RWPE2 (cell line): ENCODE data around the gene PDE3B.
A peak's percentile ranks its signal among the peaks of the same experiment; 100 is the strongest.

Source experiments
- ATAC-seq: fragments of 200-7000 bp; cut with Tn5 transposase; 3 replicates; pipeline ENCODE4 v1.9.1; 2021; ENCODE audit warnings: low read depth
- DNase-seq: peaks from one replicate; pipeline ENCODE4 v3.0.0-alpha.2; 2020; ENCODE audit warnings: low spot score
- H3K27ac ChIP-seq: fragments of 450-650 bp; 2 replicates; pipeline ENCODE4 v1.5.1; 2017; ENCODE audit warnings: mild to moderate bottlenecking; ENCODE audit not compliant: poor library complexity, severe bottlenecking
- H3K27me3 ChIP-seq: fragments of 250-450 bp; sonication (Bioruptor Pico); 2 replicates; pipeline ENCODE4 v1.5.1; 2021; ENCODE audit warnings: mild to moderate bottlenecking, moderate library complexity; ENCODE audit not compliant: insufficient read depth, poor library complexity, severe bottlenecking
- H3K36me3 ChIP-seq: fragments of 250-450 bp; sonication (Bioruptor Pico); 2 replicates; pipeline ENCODE4 v1.5.1; 2020; ENCODE audit warnings: low read depth, mild to moderate bottlenecking, moderate library complexity
- H3K4me1 ChIP-seq: fragments of 250-450 bp; sonication (Bioruptor Pico); 2 replicates; pipeline ENCODE4 v1.5.1; 2021; ENCODE audit warnings: mild to moderate bottlenecking, moderate library complexity; ENCODE audit not compliant: insufficient read depth, poor library complexity, severe bottlenecking
- H3K4me3 ChIP-seq: fragments of 250-450 bp; sonication (Bioruptor Pico); 2 replicates; pipeline ENCODE4 v1.5.1; 2021; ENCODE audit warnings: mild to moderate bottlenecking, moderate library complexity; ENCODE audit not compliant: severe bottlenecking
- H3K9me3 ChIP-seq: fragments of 250-450 bp; sonication (Bioruptor Pico); 2 replicates; pipeline ENCODE4 v1.5.1; 2021; ENCODE audit warnings: mild to moderate bottlenecking, moderate library complexity; ENCODE audit not compliant: severe bottlenecking
- TF ChIP-seq, protein P1 (sequence below): fragments of 450-650 bp; IDR thresholded peaks from one replicate; pipeline ENCODE4 v1.5.1; 2017; ENCODE audit warnings: mild to moderate bottlenecking, moderate library complexity; ENCODE audit not compliant: poor library complexity, severe bottlenecking

The PDE3B gene

DNA sequence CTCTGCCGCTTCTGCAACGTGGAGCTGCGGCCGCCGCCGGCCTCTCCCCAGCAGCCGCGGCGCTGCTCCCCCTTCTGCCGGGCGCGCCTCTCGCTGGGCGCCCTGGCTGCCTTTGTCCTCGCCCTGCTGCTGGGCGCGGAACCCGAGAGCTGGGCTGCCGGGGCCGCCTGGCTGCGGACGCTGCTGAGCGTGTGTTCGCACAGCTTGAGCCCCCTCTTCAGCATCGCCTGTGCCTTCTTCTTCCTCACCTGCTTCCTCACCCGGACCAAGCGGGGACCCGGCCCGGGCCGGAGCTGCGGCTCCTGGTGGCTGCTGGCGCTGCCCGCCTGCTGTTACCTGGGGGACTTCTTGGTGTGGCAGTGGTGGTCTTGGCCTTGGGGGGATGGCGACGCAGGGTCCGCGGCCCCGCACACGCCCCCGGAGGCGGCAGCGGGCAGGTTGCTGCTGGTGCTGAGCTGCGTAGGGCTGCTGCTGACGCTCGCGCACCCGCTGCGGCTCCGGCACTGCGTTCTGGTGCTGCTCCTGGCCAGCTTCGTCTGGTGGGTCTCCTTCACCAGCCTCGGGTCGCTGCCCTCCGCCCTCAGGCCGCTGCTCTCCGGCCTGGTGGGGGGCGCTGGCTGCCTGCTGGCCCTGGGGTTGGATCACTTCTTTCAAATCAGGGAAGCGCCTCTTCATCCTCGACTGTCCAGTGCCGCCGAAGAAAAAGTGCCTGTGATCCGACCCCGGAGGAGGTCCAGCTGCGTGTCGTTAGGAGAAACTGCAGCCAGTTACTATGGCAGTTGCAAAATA is 816 bp downstream of the PDE3B start:
- Histone ChIP-seq H3K4me3 (peak overlapping the region; percentile 49), H3K4me1 (no peaks in the 10 kb centered on the region), H3K9me3 (no peaks in the 10 kb centered on the region), H3K27me3 (peaks cover 81% of the 10 kb centered on the region), H3K36me3 (no peaks in the 10 kb centered on the region), H3K27ac (no peak overlapping the region)
- DNase-seq = no peak
- TF ChIP-seq, protein P1, sequence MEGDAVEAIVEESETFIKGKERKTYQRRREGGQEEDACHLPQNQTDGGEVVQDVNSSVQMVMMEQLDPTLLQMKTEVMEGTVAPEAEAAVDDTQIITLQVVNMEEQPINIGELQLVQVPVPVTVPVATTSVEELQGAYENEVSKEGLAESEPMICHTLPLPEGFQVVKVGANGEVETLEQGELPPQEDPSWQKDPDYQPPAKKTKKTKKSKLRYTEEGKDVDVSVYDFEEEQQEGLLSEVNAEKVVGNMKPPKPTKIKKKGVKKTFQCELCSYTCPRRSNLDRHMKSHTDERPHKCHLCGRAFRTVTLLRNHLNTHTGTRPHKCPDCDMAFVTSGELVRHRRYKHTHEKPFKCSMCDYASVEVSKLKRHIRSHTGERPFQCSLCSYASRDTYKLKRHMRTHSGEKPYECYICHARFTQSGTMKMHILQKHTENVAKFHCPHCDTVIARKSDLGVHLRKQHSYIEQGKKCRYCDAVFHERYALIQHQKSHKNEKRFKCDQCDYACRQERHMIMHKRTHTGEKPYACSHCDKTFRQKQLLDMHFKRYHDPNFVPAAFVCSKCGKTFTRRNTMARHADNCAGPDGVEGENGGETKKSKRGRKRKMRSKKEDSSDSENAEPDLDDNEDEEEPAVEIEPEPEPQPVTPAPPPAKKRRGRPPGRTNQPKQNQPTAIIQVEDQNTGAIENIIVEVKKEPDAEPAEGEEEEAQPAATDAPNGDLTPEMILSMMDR = no peak
- peak; percentile 78 for ATAC-seq

DNA sequence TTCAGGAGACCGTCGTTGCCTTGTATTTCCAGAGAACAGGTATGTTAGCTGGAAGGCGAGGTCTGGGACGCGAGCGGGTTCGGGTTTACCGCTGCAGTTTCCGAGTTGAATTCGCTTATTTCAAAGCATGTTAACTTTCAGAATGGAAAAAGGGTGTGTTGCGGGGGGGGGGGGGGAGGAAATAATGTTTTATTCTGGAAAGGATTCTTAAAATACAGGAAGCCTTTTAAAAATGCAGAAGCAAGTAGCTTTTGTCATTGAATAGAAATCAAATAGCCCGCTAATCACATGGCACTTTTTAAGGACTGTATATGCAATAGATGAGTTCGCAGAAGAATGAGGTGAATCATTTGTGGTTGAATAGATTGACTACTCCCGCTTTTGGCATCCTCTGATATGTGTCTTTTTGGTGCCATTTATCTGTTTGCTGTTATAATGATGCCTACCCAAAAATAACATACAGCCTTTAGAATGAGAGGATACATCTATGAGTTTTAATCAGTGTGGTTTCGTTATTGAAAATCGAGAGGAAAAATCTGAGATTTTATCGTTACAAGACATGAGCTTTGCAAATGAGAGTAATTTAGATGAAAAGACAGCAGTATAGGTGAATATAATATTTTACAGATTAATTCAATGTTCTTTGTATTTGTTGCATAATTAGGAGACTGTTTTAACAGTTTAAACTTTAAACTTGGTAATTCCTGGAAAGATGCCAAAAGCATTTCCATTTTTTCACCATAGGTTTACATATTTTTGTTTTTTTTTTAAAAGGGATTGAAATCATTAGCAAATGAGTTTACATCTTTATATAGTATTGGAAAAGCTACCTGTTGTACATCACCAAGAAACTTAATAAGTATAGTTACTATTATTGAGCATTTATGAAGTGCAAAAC is 1.7 kb downstream of the PDE3B start:
- H3K4me3 ChIP-seq = peak overlapping the region; percentile 49
- H3K27me3 ChIP-seq = peaks cover 80% of the 10 kb centered on the region
- no peaks in the 10 kb centered on the region for H3K4me1 ChIP-seq
- DNase-seq = no peak
- no peak overlapping the region for H3K27ac ChIP-seq
- H3K36me3 ChIP-seq = no peaks in the 10 kb centered on the region
- peak; percentile 23; the same call in 1 of the 3 replicates for ATAC-seq
- no peaks in the 10 kb centered on the region for H3K9me3 ChIP-seq
- TF ChIP-seq, protein P1 = no peak

DNA sequence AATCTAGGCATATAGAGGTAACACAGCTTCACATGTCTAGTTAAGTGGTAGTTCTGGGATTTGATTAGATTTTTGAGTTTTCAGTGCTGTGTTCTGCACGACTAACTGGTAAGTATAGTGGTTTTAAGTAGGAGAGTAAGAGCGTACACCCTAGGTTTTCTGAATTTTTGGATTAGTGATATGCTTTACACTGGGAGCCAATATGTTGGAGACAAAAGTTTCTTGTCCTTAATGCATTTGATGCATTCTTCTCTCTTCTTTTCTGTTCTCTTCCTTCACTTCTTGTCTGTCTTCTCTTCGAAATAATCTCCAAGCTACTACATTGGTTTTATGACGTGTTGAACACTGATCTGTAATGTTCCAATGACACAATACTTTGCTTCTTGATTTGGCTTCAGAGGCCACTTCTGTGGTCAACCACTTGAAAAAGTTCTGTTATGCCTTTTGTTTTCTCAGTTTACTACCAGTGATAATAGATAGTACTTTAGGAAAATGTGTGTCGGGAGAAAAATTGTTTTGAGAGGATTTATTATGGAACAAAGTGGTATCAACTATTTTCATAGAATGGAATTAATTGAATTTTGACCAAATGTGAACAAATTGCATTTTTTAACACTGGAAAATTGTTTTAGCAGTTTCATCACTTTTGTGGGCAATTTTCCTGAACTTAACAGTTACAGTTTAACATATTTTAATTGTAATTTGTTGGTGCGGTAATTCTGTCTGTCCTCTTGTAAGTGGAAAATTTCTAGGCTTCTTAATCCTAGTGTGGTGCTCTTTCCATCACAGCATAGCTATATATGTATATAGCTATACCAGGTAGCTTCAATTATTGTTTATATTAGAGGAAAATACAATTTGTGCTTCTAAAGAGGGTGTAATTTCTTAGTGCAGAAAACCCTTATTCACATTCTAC is 2.6 kb downstream of the PDE3B start:
- ATAC-seq (no peak), DNase-seq (no peak)
- H3K4me3 ChIP-seq = no peak overlapping the region
- no peaks in the 10 kb centered on the region for H3K4me1 ChIP-seq
- H3K36me3 ChIP-seq = no peaks in the 10 kb centered on the region
- peaks cover 76% of the 10 kb centered on the region for H3K27me3 ChIP-seq
- H3K9me3 ChIP-seq = no peaks in the 10 kb centered on the region
- no peak overlapping the region for H3K27ac ChIP-seq
- TF ChIP-seq, protein P1 = no peak

DNA sequence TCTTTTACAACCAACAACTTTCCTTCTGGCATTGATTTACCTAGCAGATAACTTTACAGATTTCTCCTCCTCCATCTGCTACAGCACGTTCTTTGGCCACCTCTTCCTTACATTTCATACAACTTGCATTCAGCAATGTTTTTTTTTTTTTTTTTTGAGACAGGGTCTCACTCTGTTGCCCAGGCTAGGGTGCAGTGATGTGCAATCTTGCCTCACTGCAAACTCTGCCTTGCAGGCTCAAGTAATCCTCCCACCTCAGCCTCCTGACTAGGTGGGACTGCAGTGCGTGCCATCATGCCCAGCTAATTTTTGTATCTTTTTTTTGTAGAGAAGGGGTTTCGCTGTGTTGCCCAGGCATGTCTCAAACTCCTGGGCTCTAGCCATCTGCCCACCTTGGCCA is 6.5 kb downstream of the PDE3B start:
- no peak overlapping the region for H3K27ac ChIP-seq
- H3K9me3 ChIP-seq = no peaks in the 10 kb centered on the region
- H3K27me3 ChIP-seq = peaks cover 54% of the 10 kb centered on the region
- TF ChIP-seq, protein P1 = no peak
- no peak overlapping the region for H3K4me3 ChIP-seq
- ATAC-seq (no peak), DNase-seq (no peak)
- no peaks in the 10 kb centered on the region for H3K4me1 ChIP-seq
- no peaks in the 10 kb centered on the region for H3K36me3 ChIP-seq
